Prostate gland (tissue), 2 donors: ENCODE results near the gene ZFAND2B. TPM values are rescaled to one million over a fixed set of nuclear protein-coding genes. Genes with fewer than 3 reads are reported as not detected.

Source experiments
- DNase-seq: peaks from one replicate; pipeline ENCODE4 v3.0.0-alpha.2; 2019; ENCODE audit warnings: low spot score
- H3K27ac ChIP-seq, 2 donors: fragments of 200-600 bp; sonication (generic); 2 replicates each; pipeline ENCODE4 v1.5.1; 2017 to 2019
- H3K27me3 ChIP-seq: fragments of 200-600 bp; sonication (generic); replicated peaks from 2 replicates; pipeline ENCODE4 v1.5.1; 2019; ENCODE audit not compliant: insufficient read depth
- H3K36me3 ChIP-seq, 2 donors: fragments of 200-600 bp; sonication (generic); 1 replicate in 1 of 2; 2 replicates in 1 of 2; pipeline versions ENCODE4 v1.5.1 to v1.8.1; 2017 to 2019
- H3K4me1 ChIP-seq: fragments of 200-600 bp; sonication (generic); replicated peaks from 2 replicates; pipeline ENCODE4 v1.5.1; 2019
- H3K4me3 ChIP-seq, 2 donors: fragments of 200-600 bp; sonication (generic); 2 replicates each; pipeline ENCODE4 v1.5.1; 2017 to 2019
- H3K9me3 ChIP-seq: fragments of 200-600 bp; sonication (generic); 2 replicates; pipeline ENCODE4 v1.5.1; 2017
- POLR2A ChIP-seq: fragments of 450-650 bp; IDR thresholded peaks from one replicate; pipeline ENCODE4 v1.6.1; 2016; ENCODE audit warnings: antibody characterized with exemption, mild to moderate bottlenecking
- POLR2AphosphoS5 ChIP-seq: sonication (generic); formaldehyde crosslinking; IDR thresholded peaks from one replicate; pipeline ENCODE4 v1.6.1; 2017; ENCODE audit warnings: antibody characterized with exemption
- WGBS: methylation state at CpG from one replicate; pipeline ENCODE4 v1.1.5; 2018; 5-methylcytosine and 5-hydroxymethylcytosine counted together
- intact Hi-C: fragments of 100-400 bp; cut with DNase I; formaldehyde crosslinking; loops from one replicate; pipeline ENCODE4 v1.14.2; 2022
- total RNA-seq, 2 donors: library from RNA; depleted of rRNA; stranded (reverse); fragments of >200 nt; gene quantifications; one replicate each; pipeline ENCODE4 v1.1.0, GENCODE V29; 2016
- TF ChIP-seq, protein P1 (sequence below), 4 experiments: fragments of 200-600 bp in 2 of 4; fragments of 450-650 bp in 2 of 4; sonication (generic) in 2 of 4; IDR thresholded peaks; 1 replicate in 3 of 4; 2 replicates in 1 of 4; pipeline ENCODE4 v1.5.1; 2016 to 2019; ENCODE audit warnings: antibody characterized with exemption in 4 of 4, mild to moderate bottlenecking in 2 of 4, moderate library complexity in 2 of 4

ZFAND2B gene
- total RNA-seq, 2 donors from 2014 or later, result 49.0 to 57.2 TPM

DNA sequence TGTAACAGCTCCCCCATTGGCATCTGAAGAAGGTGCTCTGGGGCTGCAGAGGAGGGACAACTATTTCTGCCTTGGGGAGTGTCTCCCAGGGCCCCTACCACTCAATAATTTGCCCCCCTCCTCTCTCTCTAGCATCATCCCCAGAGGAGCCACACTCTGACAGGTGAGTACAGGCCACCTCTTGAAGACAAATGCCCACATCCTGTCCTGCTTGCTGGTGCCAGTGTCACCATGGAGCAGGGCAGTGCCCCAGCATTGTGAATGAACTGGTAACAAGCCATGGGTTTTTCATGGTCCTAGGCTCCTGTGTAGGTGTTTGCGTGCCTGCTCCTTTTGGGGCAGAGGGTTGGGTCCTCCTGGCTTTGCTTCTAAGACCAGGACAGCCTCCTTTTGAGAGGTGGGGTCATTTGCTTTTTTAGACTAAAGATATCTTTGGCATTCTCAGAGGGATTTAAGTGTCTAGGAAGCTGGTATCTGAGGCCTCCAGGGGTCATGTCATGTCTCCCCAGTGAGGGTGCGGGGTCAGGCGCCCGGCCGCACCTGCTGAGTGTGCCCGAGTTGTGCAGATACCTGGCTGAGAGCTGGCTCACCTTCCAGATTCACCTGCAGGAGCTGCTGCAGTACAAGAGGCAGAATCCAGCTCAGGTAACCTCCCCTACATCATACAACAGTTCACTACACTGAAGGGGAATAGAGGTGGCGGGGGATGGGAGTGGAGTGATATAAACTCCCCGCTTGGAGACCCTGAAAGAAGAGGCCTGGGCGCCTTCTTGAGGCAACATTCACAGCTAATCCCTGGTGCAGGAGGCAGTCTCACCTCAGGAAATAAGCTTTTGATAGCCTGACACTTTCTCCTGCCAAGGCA is 26.7 kb upstream of the ZFAND2B start:
- no peak for DNase-seq
- no peaks in the 10 kb centered on the region for H3K27me3 ChIP-seq
- WGBS, result 94% methylated on average over 9 of the region's 9 CpGs
- no peaks in the 10 kb centered on the region for H3K9me3 ChIP-seq
- intact Hi-C loops, result loop anchor here (5.0 to 10.0 kb wide), 3 partner anchors 37 to 335 kb away; partner anchors contain the start of genes ABCB6, ASIC4 and DNPEP
- H3K27ac ChIP-seq, result no peak overlapping the region
- H3K36me3 ChIP-seq, result peaks cover 0 to 24% of the 10 kb centered on the region in 2 donors
- H3K4me1 ChIP-seq, result peaks cover 11% of the 10 kb centered on the region
- TF ChIP-seq, protein P1, sequence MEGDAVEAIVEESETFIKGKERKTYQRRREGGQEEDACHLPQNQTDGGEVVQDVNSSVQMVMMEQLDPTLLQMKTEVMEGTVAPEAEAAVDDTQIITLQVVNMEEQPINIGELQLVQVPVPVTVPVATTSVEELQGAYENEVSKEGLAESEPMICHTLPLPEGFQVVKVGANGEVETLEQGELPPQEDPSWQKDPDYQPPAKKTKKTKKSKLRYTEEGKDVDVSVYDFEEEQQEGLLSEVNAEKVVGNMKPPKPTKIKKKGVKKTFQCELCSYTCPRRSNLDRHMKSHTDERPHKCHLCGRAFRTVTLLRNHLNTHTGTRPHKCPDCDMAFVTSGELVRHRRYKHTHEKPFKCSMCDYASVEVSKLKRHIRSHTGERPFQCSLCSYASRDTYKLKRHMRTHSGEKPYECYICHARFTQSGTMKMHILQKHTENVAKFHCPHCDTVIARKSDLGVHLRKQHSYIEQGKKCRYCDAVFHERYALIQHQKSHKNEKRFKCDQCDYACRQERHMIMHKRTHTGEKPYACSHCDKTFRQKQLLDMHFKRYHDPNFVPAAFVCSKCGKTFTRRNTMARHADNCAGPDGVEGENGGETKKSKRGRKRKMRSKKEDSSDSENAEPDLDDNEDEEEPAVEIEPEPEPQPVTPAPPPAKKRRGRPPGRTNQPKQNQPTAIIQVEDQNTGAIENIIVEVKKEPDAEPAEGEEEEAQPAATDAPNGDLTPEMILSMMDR (IDR thresholded peaks at IDR 0.05), result no peak
- TF ChIP-seq POLR2A (no peak), POLR2AphosphoS5 (no peak)
- no peak overlapping the region for H3K4me3 ChIP-seq

DNA sequence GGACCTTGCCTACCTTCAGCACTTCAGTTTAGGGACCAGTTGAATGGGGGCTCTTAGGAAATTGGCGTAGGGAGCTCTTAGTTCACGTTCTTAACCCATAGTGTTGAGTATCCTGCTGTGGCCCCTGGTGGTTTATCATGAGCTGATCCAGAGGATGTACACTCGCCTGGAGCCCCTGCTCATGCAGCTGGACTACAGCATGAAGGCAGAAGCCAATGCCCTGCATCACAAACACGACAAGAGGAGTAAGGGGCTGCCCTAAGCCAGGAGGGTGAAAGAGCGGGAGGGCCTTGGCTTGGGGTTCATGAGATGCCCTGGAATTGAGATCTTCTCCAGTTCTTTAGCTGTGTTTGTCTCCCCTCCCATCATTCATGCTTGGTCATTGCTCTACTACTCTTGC is 25.6 kb upstream of the ZFAND2B start:
- 89% methylated on average over 5 of the region's 5 CpGs for WGBS
- Histone ChIP-seq H3K27ac (no peak overlapping the region), H3K4me3 (no peak overlapping the region), H3K4me1 (peaks cover 5% of the 10 kb centered on the region), H3K9me3 (no peaks in the 10 kb centered on the region), H3K36me3 (peaks cover 0 to 24% of the 10 kb centered on the region in 2 donors), H3K27me3 (no peaks in the 10 kb centered on the region)
- intact Hi-C loops, result no loop called here
- TF ChIP-seq, protein P1 (IDR thresholded peaks at IDR 0.05), result no peak
- TF ChIP-seq POLR2AphosphoS5 (no peak), POLR2A (no peak)
- DNase-seq, result no peak

DNA sequence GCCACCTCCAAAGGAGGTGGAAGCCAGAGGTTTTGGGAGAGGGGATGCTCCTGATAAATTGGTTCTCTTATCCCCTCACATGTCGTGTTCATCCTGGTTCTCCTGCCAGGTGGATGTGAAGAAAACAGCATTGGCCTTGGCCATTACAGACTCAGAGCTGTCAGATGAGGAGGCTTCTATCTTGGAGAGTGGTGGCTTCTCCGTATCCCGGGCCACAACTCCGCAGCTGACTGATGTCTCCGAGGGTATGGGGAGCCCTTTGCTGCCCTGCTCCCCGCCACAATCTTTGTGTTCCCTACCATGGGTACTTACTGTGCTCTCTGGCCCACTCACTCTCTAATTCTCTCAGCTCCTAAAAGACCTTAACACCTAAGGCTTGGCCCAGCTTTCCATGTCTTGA is 25.1 kb upstream of the ZFAND2B start:
- Histone ChIP-seq H3K4me3 (no peak overlapping the region), H3K27me3 (no peaks in the 10 kb centered on the region), H3K4me1 (peaks cover 5% of the 10 kb centered on the region), H3K27ac (no peak overlapping the region), H3K36me3 (peaks cover 0 to 24% of the 10 kb centered on the region in 2 donors), H3K9me3 (no peaks in the 10 kb centered on the region)
- no peak for DNase-seq
- TF ChIP-seq, protein P1 (IDR thresholded peaks at IDR 0.05), result no peak
- no peak for TF ChIP-seq POLR2AphosphoS5
- no peak for TF ChIP-seq POLR2A
- whole genome bisulfite sequencing, result 90% methylated on average over 6 of the region's 6 CpGs
- intact Hi-C loops, result no loop called here

DNA sequence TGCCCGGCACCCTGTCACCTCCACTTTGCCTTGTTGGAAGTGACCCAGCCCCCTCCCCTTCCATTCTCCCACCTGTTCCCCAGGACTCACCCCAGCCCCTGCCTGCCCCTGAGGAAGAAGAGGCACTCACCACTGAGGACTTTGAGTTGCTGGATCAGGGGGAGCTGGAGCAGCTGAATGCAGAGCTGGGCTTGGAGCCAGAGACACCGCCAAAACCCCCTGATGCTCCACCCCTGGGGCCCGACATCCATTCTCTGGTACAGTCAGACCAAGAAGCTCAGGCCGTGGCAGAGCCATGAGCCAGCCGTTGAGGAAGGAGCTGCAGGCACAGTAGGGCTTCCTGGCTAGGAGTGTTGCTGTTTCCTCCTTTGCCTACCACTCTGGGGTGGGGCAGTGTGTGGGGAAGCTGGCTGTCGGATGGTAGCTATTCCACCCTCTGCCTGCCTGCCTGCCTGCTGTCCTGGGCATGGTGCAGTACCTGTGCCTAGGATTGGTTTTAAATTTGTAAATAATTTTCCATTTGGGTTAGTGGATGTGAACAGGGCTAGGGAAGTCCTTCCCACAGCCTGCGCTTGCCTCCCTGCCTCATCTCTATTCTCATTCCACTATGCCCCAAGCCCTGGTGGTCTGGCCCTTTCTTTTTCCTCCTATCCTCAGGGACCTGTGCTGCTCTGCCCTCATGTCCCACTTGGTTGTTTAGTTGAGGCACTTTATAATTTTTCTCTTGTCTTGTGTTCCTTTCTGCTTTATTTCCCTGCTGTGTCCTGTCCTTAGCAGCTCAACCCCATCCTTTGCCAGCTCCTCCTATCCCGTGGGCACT is 24.0 kb upstream of the ZFAND2B start:
- Histone ChIP-seq H3K4me3 (no peak overlapping the region), H3K27ac (no peak overlapping the region), H3K9me3 (no peaks in the 10 kb centered on the region), H3K27me3 (no peaks in the 10 kb centered on the region), H3K4me1 (peaks cover 5% of the 10 kb centered on the region), H3K36me3 (peaks cover 0 to 24% of the 10 kb centered on the region in 2 donors)
- no peak for DNase-seq
- WGBS, result 72% methylated on average over 8 of the region's 8 CpGs
- intact Hi-C loops, result no loop called here
- TF ChIP-seq, protein P1 (IDR thresholded peaks at IDR 0.05), result no peak
